ENCODE data around the gene UBTD1. TPM values are rescaled to one million over a fixed set of nuclear protein-coding genes. Genes with fewer than 3 reads are reported as not detected.
A peak's percentile ranks its signal among the peaks of the same experiment; 100 is the strongest.

The UBTD1 gene
- total RNA-seq, 4 donors from 2014 or later = 2.9 to 16.2 (median 8.9) TPM

DNA sequence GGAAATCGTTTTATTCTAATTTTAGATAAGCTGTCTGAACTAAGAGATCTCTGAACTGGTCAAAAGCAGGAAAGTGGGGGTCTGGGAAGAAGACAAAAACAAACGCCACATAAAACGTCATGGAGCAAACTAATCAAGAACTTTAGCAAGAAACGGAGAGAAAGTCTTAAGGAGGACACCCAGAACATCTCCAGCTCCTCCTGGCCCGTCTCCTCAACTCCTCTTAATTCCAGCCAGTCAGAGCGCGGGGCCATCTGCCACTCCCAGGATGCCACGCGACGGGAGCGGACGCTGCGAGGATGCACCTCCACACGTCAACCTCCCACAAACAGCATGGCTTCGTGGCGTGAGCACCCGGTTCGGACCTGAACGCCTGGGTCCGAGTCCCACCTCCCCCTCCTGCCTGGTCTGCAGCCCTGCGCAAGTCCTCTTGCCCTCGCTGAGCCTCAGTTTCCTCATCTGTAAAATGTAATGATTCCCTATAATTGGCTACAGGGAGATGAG, 1.1 kb upstream of the UBTD1 start:
- no peaks in the 10 kb centered on the region for H3K9me3 ChIP-seq
- WGBS, 2 donors (ENCODE audit: low coverage in 1 of 2) = 0% methylated on average over 11 to 22 of the region's 22 CpGs
- TF ChIP-seq POLR2A (IDR thresholded peaks at IDR 0.05) (peak; percentile 6 to 26), POLR2AphosphoS5 (IDR thresholded peaks at IDR 0.05) (peak; percentile 69), EP300 (IDR thresholded peaks at IDR 0.05) (no peak)
- TF ChIP-seq, protein P1, sequence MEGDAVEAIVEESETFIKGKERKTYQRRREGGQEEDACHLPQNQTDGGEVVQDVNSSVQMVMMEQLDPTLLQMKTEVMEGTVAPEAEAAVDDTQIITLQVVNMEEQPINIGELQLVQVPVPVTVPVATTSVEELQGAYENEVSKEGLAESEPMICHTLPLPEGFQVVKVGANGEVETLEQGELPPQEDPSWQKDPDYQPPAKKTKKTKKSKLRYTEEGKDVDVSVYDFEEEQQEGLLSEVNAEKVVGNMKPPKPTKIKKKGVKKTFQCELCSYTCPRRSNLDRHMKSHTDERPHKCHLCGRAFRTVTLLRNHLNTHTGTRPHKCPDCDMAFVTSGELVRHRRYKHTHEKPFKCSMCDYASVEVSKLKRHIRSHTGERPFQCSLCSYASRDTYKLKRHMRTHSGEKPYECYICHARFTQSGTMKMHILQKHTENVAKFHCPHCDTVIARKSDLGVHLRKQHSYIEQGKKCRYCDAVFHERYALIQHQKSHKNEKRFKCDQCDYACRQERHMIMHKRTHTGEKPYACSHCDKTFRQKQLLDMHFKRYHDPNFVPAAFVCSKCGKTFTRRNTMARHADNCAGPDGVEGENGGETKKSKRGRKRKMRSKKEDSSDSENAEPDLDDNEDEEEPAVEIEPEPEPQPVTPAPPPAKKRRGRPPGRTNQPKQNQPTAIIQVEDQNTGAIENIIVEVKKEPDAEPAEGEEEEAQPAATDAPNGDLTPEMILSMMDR (IDR thresholded peaks at IDR 0.05) = no peak
- peaks cover 0 to 71% (median 15%) of the 10 kb centered on the region in 3 donors for H3K4me1 ChIP-seq
- no peaks in the 10 kb centered on the region for H3K27me3 ChIP-seq
- H3K27ac ChIP-seq = peak overlapping the region; percentile 89 to 97 (median 96)
- ATAC-seq = peak; percentile 35
- peak overlapping the region; percentile 94 to 96 for H3K4me3 ChIP-seq
- H3K36me3 ChIP-seq = no peaks in the 10 kb centered on the region

DNA sequence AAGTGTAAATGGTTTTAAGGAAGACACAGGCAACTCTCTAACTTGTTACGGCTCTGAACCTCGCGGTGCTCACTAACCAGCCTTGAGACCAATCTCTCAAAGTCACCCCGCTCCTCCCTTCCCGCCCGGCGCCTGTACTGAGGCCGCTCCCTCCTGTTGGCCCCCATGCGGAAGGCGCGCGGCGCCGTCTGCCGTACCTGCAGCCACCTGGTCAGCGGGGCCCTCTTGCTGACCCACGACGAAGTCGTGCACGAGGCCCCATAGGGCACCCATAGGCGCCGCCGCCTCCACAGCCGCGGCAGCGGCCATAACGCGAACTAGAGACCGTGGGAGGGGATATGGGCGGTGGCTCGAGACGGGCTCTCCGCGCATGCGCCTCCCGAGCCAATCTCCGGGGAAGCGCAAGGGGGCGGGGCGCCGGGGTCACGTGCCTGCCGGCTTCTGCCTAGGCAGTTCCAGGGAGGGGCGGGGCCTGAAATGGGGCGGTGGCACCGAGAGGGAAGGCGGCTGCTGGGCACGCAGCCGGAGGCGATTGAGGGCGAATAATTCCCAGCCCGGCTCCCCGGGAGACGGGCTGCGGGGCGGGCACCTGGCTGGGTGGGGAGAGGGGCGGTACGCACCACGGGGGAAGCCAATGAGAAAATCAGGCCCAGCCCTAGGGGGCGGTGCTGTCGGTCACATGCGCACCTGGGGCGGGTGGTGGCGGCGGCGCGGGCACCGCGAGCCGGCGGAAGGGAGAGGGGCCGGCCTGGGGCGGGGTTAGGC, 466 bp upstream of the UBTD1 start, which contains the start of gene MMS19:
MMS19 (minus strand) TSS at position 347 of the 765 bp plus-strand sequence; CDS start at position 309, 38 bp downstream.
- Histone ChIP-seq H3K27me3 (no peaks in the 10 kb centered on the region), H3K4me1 (peaks cover 0 to 65% (median 15%) of the 10 kb centered on the region in 3 donors), H3K4me3 (peak within 1 kb of the TSS; percentile 94 to 96), H3K9me3 (no peaks in the 10 kb centered on the region), H3K27ac (peak within 1 kb of the TSS; percentile 89 to 97 (median 96)), H3K36me3 (no peaks in the 10 kb centered on the region)
- TF ChIP-seq POLR2A (IDR thresholded peaks at IDR 0.05) (peak; percentile 31 to 73), POLR2AphosphoS5 (IDR thresholded peaks at IDR 0.05) (peak; percentile 53), EP300 (IDR thresholded peaks at IDR 0.05) (no peak)
- TF ChIP-seq, protein P1 (IDR thresholded peaks at IDR 0.05) = peak in 3 of 4 experiments; percentile 7 to 32 (median 7)
- WGBS, 2 donors (ENCODE audit: low coverage in 1 of 2) = 0% methylated on average over 3 to 4 of the region's 73 CpGs
- peak; percentile 94 for ATAC-seq

DNA sequence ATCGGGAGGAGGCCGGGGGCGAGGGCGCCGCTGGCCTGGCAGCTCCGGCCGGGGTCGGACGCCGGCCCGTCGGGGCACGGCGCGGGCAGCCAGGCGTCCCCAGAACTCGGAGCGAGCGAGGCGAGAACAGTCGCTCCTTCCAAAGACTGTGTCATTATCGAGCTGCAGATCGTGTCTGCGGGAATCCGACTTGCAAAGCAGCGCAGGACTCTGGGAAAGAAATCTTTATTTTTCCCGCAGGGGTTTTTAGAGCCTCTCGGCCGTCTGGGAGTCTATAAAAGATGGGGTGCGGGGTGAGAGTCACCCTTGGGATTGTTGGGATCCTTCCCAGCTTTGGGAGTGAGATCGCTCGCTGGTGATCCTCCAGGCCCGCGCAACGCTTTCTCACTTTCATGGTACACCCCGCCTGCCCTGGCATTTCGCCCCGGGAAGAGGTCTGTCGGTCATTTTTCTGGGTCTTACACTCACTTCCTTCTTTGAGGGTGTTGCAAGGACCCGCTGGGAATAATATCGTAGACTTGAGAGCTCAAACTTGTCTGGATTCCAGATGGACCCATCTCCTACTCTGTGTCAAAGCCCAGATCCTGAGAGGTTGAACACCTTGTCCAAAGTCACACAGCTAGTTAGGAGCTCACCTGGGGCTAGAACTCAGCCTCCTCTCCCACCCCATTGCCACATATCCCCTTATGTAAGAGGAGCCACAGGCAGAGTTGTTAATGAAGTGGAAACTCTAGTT, 1.0 kb downstream of the UBTD1 start:
- 0% methylated on average over 2 to 16 of the region's 41 CpGs for WGBS, 2 donors (ENCODE audit: low coverage in 1 of 2)

DNA sequence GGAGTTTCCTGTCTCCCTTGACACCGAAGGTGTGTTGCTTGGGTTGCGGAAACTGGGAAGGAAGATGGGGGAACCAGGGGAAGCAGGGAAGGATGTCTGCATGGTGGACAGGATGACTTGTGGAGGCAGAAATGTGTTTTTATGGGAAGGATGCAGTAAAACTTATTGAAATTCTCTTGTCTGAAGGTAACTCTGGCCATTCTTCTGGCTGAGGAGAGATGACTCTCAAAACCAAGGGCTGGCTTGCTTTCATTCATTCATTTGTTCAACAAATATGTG, 1.5 kb downstream of the UBTD1 start:
- H3K36me3 ChIP-seq = no peaks in the 10 kb centered on the region
- H3K27ac ChIP-seq = peak overlapping the region in 3 of 4 donors; percentile 96 to 97 (median 97)
- no peaks in the 10 kb centered on the region for H3K9me3 ChIP-seq
- 85% methylated on average over 2 of the region's 2 CpGs; no CpG with 5 or more reads in 1 of the 2 donors for WGBS, 2 donors (ENCODE audit: low coverage in 1 of 2)
- peak overlapping the region in 1 of 2 donors; percentile 96 for H3K4me3 ChIP-seq
- H3K4me1 ChIP-seq = peaks cover 0 to 47% (median 10%) of the 10 kb centered on the region in 3 donors
- H3K27me3 ChIP-seq = no peaks in the 10 kb centered on the region
- no peak for ATAC-seq
- no peak for TF ChIP-seq POLR2AphosphoS5 (IDR thresholded peaks at IDR 0.05)
- TF ChIP-seq EP300 (IDR thresholded peaks at IDR 0.05) = no peak
- no peak for TF ChIP-seq POLR2A (IDR thresholded peaks at IDR 0.05)
- TF ChIP-seq, protein P1 (IDR thresholded peaks at IDR 0.05) = no peak

More for the DNA sequence above, 1.0 kb downstream of the UBTD1 start:
- Histone ChIP-seq H3K4me3 (peak overlapping the region; percentile 94 to 96), H3K27ac (peak overlapping the region; percentile 74 to 97 (median 96)), H3K4me1 (peaks cover 0 to 52% (median 15%) of the 10 kb centered on the region in 3 donors), H3K9me3 (no peaks in the 10 kb centered on the region), H3K27me3 (no peaks in the 10 kb centered on the region), H3K36me3 (no peaks in the 10 kb centered on the region)
- TF ChIP-seq POLR2A (IDR thresholded peaks at IDR 0.05) (no peak), EP300 (IDR thresholded peaks at IDR 0.05) (no peak)
- TF ChIP-seq, protein P1 (IDR thresholded peaks at IDR 0.05) = peak in 1 of 4 experiments; percentile 10
- ATAC-seq = no peak
